H9 (cell line): ENCODE data around the gene ANO10. TPM values are rescaled to one million over a fixed set of nuclear protein-coding genes. Genes with fewer than 3 reads are reported as not detected.

Experiments
- DNase-seq: peaks from one replicate; pipeline ENCODE4 v3.0.0-alpha.2; 2017
- H2AFZ ChIP-seq: one replicate; pipeline ENCODE4 v1.6.1; 2013; ENCODE audit warnings: mild to moderate bottlenecking, low read length, control low read depth, moderate library complexity
- H2AK5ac ChIP-seq: 2 replicates; pipeline ENCODE4 v1.6.1; 2013; ENCODE audit warnings: low read length, control low read depth, mixed read lengths; ENCODE audit not compliant: insufficient read length
- H2BK120ac ChIP-seq: one replicate; pipeline ENCODE4 v1.6.1; 2013; ENCODE audit warnings: low read depth, mild to moderate bottlenecking, low read length, control low read depth, inconsistent platforms; ENCODE audit not compliant: poor library complexity, severe bottlenecking
- H2BK12ac ChIP-seq: 2 replicates; pipeline ENCODE4 v1.6.1; 2013; ENCODE audit warnings: low read length, control low read depth, mixed read lengths, low read depth; ENCODE audit not compliant: insufficient read length
- H2BK15ac ChIP-seq: 2 replicates; pipeline ENCODE4 v1.6.1; 2013; ENCODE audit warnings: low read depth, low read length, control low read depth
- H2BK20ac ChIP-seq: one replicate; pipeline ENCODE4 v1.6.1; 2013; ENCODE audit warnings: low read depth, mild to moderate bottlenecking, low read length, control low read depth, inconsistent platforms; ENCODE audit not compliant: poor library complexity, severe bottlenecking
- H2BK5ac ChIP-seq: 2 replicates; pipeline ENCODE4 v1.6.1; 2013; ENCODE audit warnings: low read length, control low read depth, mixed read lengths; ENCODE audit not compliant: insufficient read length
- H3K14ac ChIP-seq: 2 replicates; pipeline ENCODE4 v1.6.1; 2013; ENCODE audit warnings: low read length, control low read depth; ENCODE audit not compliant: insufficient read depth
- H3K18ac ChIP-seq: 2 replicates; pipeline ENCODE4 v1.6.1; 2013; ENCODE audit warnings: low read depth, mild to moderate bottlenecking, mixed read lengths, low read length, control low read depth; ENCODE audit not compliant: insufficient read length
- H3K23ac ChIP-seq: 2 replicates; pipeline ENCODE4 v1.6.1; 2013; ENCODE audit warnings: low read length, control low read depth, mixed read lengths, low read depth; ENCODE audit not compliant: insufficient read length
- H3K23me2 ChIP-seq: 2 replicates; pipeline ENCODE4 v1.6.1; 2013; ENCODE audit warnings: low read depth, mild to moderate bottlenecking, mixed read lengths, low read length, control low read depth; ENCODE audit not compliant: insufficient read length, poor library complexity, severe bottlenecking
- H3K27ac ChIP-seq: 2 replicates; pipeline ENCODE4 v1.5.1; 2013; ENCODE audit warnings: low read length, control low read depth, mixed read lengths, low read depth; ENCODE audit not compliant: insufficient read length
- H3K27me3 ChIP-seq: 2 replicates; pipeline ENCODE4 v1.6.1; 2013; ENCODE audit warnings: low read length, control low read depth, inconsistent platforms; ENCODE audit not compliant: insufficient read depth
- H3K4ac ChIP-seq: 2 replicates; pipeline ENCODE4 v1.6.1; 2013; ENCODE audit warnings: low read depth, mild to moderate bottlenecking, control low read depth, inconsistent platforms, low read length, moderate library complexity
- H3K4me1 ChIP-seq: 2 replicates; pipeline ENCODE4 v1.6.1; 2013; ENCODE audit warnings: low read length, control low read depth, inconsistent platforms; ENCODE audit not compliant: insufficient read depth
- H3K4me2 ChIP-seq: 2 replicates; pipeline ENCODE4 v1.6.1; 2013; ENCODE audit warnings: low read length, control low read depth, mixed read lengths; ENCODE audit not compliant: insufficient read length, insufficient read depth
- H3K56ac ChIP-seq: 2 replicates; pipeline ENCODE4 v1.6.1; 2013; ENCODE audit warnings: low read depth, mild to moderate bottlenecking, mixed read lengths, low read length, control low read depth; ENCODE audit not compliant: insufficient read length
- H3K79me1 ChIP-seq: 2 replicates; pipeline ENCODE4 v1.6.1; 2013; ENCODE audit warnings: low read depth, mild to moderate bottlenecking, moderate library complexity, low read length, control low read depth, inconsistent platforms; ENCODE audit not compliant: insufficient read depth, poor library complexity, severe bottlenecking
- H3K79me2 ChIP-seq: 2 replicates; pipeline ENCODE4 v1.6.1; 2013; ENCODE audit warnings: low read length, control low read depth, inconsistent platforms; ENCODE audit not compliant: insufficient read depth
- H3K9ac ChIP-seq: 2 replicates; pipeline ENCODE4 v1.6.1; 2013; ENCODE audit warnings: low read length, control low read depth, mixed read lengths; ENCODE audit not compliant: insufficient read length; ENCODE audit errors: extremely low read depth
- H3K9me3 ChIP-seq: one replicate; pipeline ENCODE4 v1.6.1; 2013; ENCODE audit warnings: low read depth, low read length, inconsistent platforms; ENCODE audit not compliant: control insufficient read depth
- H3T11ph ChIP-seq: one replicate; pipeline ENCODE4 v1.6.1; 2013; ENCODE audit warnings: mild to moderate bottlenecking, low read length, control low read depth, inconsistent platforms
- H4K20me1 ChIP-seq: one replicate; pipeline ENCODE4 v1.6.1; 2013; ENCODE audit not compliant: control insufficient read depth, insufficient read length, insufficient read depth
- H4K5ac ChIP-seq: 2 replicates; pipeline ENCODE4 v1.6.1; 2013; ENCODE audit warnings: low read depth, mild to moderate bottlenecking, mixed read lengths, low read length, control low read depth; ENCODE audit not compliant: insufficient read length
- H4K8ac ChIP-seq: replicated peaks from 2 replicates; pipeline ENCODE4 v1.6.1; 2013; ENCODE audit warnings: low read length, control low read depth, mixed read lengths, low read depth; ENCODE audit not compliant: insufficient read length
- H4K91ac ChIP-seq: 2 replicates; pipeline ENCODE4 v1.6.1; 2013; ENCODE audit warnings: low read depth, mild to moderate bottlenecking, moderate library complexity, mixed read lengths, low read length, control low read depth; ENCODE audit not compliant: insufficient read length
- H3K27ac Mint-ChIP-seq, 3 experiments: 2 replicates in 2 of 3; 3 replicates in 1 of 3; pipeline ENCODE4 v1.8.0; 2020 to 2021; ENCODE audit warnings: mixed read lengths in 3 of 3, mild to moderate bottlenecking in 1 of 3, moderate library complexity in 1 of 3
- H3K27me3 Mint-ChIP-seq: 2 replicates; pipeline ENCODE4 v1.8.0; 2021; ENCODE audit warnings: low read depth, mild to moderate bottlenecking, moderate library complexity, mixed read lengths
- H3K36me3 Mint-ChIP-seq, 3 experiments: 2 replicates in 2 of 3; 3 replicates in 1 of 3; pipeline ENCODE4 v1.8.0; 2020 to 2021; ENCODE audit warnings: low read depth in 3 of 3, mixed read lengths in 3 of 3; ENCODE audit not compliant: insufficient read depth in 1 of 3
- H3K4me1 Mint-ChIP-seq, 2 experiments: 2 replicates each; pipeline ENCODE4 v1.8.0; 2020; ENCODE audit warnings: mixed read lengths in 2 of 2
- H3K4me3 Mint-ChIP-seq, 2 experiments: 2 replicates in 1 of 2; 3 replicates in 1 of 2; pipeline ENCODE4 v1.8.0; 2020 to 2021; ENCODE audit warnings: mild to moderate bottlenecking in 2 of 2, mixed read lengths in 2 of 2, moderate library complexity in 1 of 2
- H3K9me3 Mint-ChIP-seq, 2 experiments: 2 replicates in 1 of 2; 3 replicates in 1 of 2; pipeline ENCODE4 v1.8.0; 2020; ENCODE audit warnings: mild to moderate bottlenecking in 2 of 2, mixed read lengths in 2 of 2, moderate library complexity in 1 of 2
- WGBS: extraction: QIAGEN DNeasy Blood & Tissue Kit; methylation state at CpG from one replicate; pipeline ENCODE4 v1.1.7; 2013; ENCODE audit warnings: missing lambda C conversion rate, low lambda C conversion rate, mixed read lengths; ENCODE audit not compliant: insufficient read length; ENCODE audit errors: extremely low coverage; 5-methylcytosine and 5-hydroxymethylcytosine counted together
- total RNA-seq: library from RNA; stranded (reverse); gene quantifications from 2 replicates; pipeline ENCODE4 v1.2.1, GENCODE V29; 2021
- TF ChIP-seq, protein P1 (sequence below): fragments of 200-600 bp; sonication (generic); conservative IDR thresholded peaks from 3 replicates; pipeline ENCODE4 v1.8.0; 2021; ENCODE audit warnings: antibody characterized with exemption, mild to moderate bottlenecking

ANO10 gene
- total RNA-seq, 1 experiment from 2014 or later, result 38.7 TPM

- Histone ChIP-seq H3K79me1 (no peaks in the 10 kb centered on the region), H2BK15ac (no peak overlapping the region), H3K56ac (no peak overlapping the region), H3K23me2 (no peaks in the 10 kb centered on the region), H3K79me2 (no peaks in the 10 kb centered on the region), H3K18ac (no peak overlapping the region), H2AK5ac (no peak overlapping the region), H3K9me3 (no peaks in the 10 kb centered on the region), H4K8ac (no peak overlapping the region), H2AFZ (no peak overlapping the region), H4K20me1 (no peaks in the 10 kb centered on the region), H2BK12ac (no peak overlapping the region), H3K27me3 (no peaks in the 10 kb centered on the region), H3T11ph (no peak overlapping the region), H3K9ac (no peak overlapping the region), H3K14ac (no peak overlapping the region), H3K4me1 (no peaks in the 10 kb centered on the region; the same call in 1 of the 2 replicates), H4K91ac (no peak overlapping the region), H3K23ac (no peak overlapping the region), H2BK20ac (no peak overlapping the region), H2BK120ac (no peak overlapping the region), H3K4ac (no peak overlapping the region), H2BK5ac (no peak overlapping the region), H3K4me2 (no peak overlapping the region), H3K27ac (no peak overlapping the region), H4K5ac (no peak overlapping the region)
- TF ChIP-seq, protein P1, sequence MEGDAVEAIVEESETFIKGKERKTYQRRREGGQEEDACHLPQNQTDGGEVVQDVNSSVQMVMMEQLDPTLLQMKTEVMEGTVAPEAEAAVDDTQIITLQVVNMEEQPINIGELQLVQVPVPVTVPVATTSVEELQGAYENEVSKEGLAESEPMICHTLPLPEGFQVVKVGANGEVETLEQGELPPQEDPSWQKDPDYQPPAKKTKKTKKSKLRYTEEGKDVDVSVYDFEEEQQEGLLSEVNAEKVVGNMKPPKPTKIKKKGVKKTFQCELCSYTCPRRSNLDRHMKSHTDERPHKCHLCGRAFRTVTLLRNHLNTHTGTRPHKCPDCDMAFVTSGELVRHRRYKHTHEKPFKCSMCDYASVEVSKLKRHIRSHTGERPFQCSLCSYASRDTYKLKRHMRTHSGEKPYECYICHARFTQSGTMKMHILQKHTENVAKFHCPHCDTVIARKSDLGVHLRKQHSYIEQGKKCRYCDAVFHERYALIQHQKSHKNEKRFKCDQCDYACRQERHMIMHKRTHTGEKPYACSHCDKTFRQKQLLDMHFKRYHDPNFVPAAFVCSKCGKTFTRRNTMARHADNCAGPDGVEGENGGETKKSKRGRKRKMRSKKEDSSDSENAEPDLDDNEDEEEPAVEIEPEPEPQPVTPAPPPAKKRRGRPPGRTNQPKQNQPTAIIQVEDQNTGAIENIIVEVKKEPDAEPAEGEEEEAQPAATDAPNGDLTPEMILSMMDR, result no peak
- no CpG with 5 or more reads among the region's 4 CpGs for WGBS
- Mint-ChIP-seq H3K9me3 (no peaks in the 10 kb centered on the region), H3K27me3 (no peaks in the 10 kb centered on the region), H3K36me3 (peaks cover 19 to 64% (median 39%) of the 10 kb centered on the region in 3 experiments), H3K4me3 (no peak overlapping the region), H3K4me1 (peaks cover 21 to 32% of the 10 kb centered on the region in 2 experiments), H3K27ac (peak overlapping the region in 1 of 3 experiments; percentile 31; a peak in 2 of 7 replicates)
- DNase-seq, result no peak
Measured at GRCh38 chr3:43345246-43345645, 276.6 kb downstream of the ANO10 start.
